Body of pancreas (tissue), 4 donors: ENCODE results near the gene G6PD. TPM values are rescaled to one million over a fixed set of nuclear protein-coding genes. Genes with fewer than 3 reads are reported as not detected.
"Not testable (repeated sequence)": the region's sequence is repeated elsewhere in the genome, so short reads cannot be mapped to it uniquely, and the experiment has no call there.

ENCODE experiments used
- ATAC-seq: fragments of 150-250 bp; one replicate; pipeline ENCODE4 v1.9.1; 2016
- DNase-seq, 4 donors: peaks; one replicate each; pipeline ENCODE4 v3.0.0-alpha.2; 2019
- H3K27ac ChIP-seq, 4 donors: fragments of 200-600 bp; sonication (generic); 1 replicate in 3 of 4; 2 replicates in 1 of 4; pipeline versions ENCODE4 v1.5.1 to v1.6.1; 2016 to 2019; ENCODE audit warnings: mild to moderate bottlenecking in 1 of 4, mixed read lengths in 1 of 4, moderate library complexity in 1 of 4
- H3K27me3 ChIP-seq, 2 donors: fragments of 200-600 bp; sonication (generic); one replicate each; pipeline ENCODE4 v1.6.0; 2016; ENCODE audit warnings: mild to moderate bottlenecking in 1 of 2
- H3K36me3 ChIP-seq, 2 donors: fragments of 200-600 bp; sonication (generic); replicated peaks in 1 of 2; 2 replicates each; pipeline ENCODE4 v1.5.1; 2016; ENCODE audit warnings: low read depth in 2 of 2; ENCODE audit not compliant: insufficient read depth in 1 of 2
- H3K4me1 ChIP-seq: fragments of 200-600 bp; sonication (generic); one replicate; pipeline ENCODE4 v1.6.0; 2016
- H3K4me3 ChIP-seq, 2 donors: fragments of 200-600 bp; sonication (generic); 1 replicate in 1 of 2; 2 replicates in 1 of 2; pipeline ENCODE4 v1.5.1; 2016 to 2019
- H3K9me3 ChIP-seq, 3 donors: fragments of 200-600 bp; sonication (generic); 1 replicate in 2 of 3; 2 replicates in 1 of 3; pipeline ENCODE4 v1.5.1; 2016
- CTCF ChIP-seq, 7 experiments: fragments of 450-650 bp in 4 of 7; fragments of 200-600 bp in 3 of 7; sonication (generic) in 3 of 7; IDR thresholded peaks; one replicate each; pipeline ENCODE4 v1.5.1; 2016 to 2019; ENCODE audit warnings: antibody characterized with exemption in 7 of 7
- POLR2A ChIP-seq, 3 donors: fragments of 450-650 bp; IDR thresholded peaks; one replicate each; pipeline ENCODE4 v1.6.1; 2016; ENCODE audit warnings: antibody characterized with exemption in 3 of 3, mild to moderate bottlenecking in 2 of 3
- WGBS, 2 donors: methylation state at CpG; one replicate each; pipeline ENCODE4 v1.1.5; 2017; 5-methylcytosine and 5-hydroxymethylcytosine counted together
- intact Hi-C: fragments of 100-400 bp; cut with DNase I; formaldehyde crosslinking; loops from one replicate; pipeline ENCODE4 v1.15.1; 2023
- total RNA-seq, 2 donors: library from RNA; depleted of rRNA; stranded (reverse); fragments of >200 nt; gene quantifications; one replicate each; pipeline ENCODE4 v1.1.0, GENCODE V29; 2016

The G6PD gene
- total RNA-seq, 2 donors from 2014 or later, result 7.6 to 16.1 TPM

GRCh38 chrX:154505734-154506133 lies 40.9 kb downstream of the G6PD start:
- intact Hi-C loops, result no loop called here
- Histone ChIP-seq H3K36me3 (no peaks in the 10 kb centered on the region), H3K27me3 (no peaks in the 10 kb centered on the region), H3K27ac (no peak overlapping the region), H3K4me1 (no peaks in the 10 kb centered on the region), H3K9me3 (no peaks in the 10 kb centered on the region), H3K4me3 (no peak overlapping the region)
- TF ChIP-seq POLR2A (IDR thresholded peaks at IDR 0.05) (no peak), CTCF (IDR thresholded peaks at IDR 0.05) (no peak)
- 89% methylated on average over 5 of the region's 12 CpGs; no CpG with 5 or more reads in 1 of the 2 donors for WGBS, 2 donors
- ATAC-seq (no peak), DNase-seq (no peak)

- WGBS, 2 donors, result 90 to 94% methylated on average over 3 of the region's 3 CpGs
- Histone ChIP-seq H3K9me3 (no peaks in the 10 kb centered on the region), H3K4me3 (no peak overlapping the region), H3K27me3 (no peaks in the 10 kb centered on the region), H3K27ac (no peak overlapping the region), H3K36me3 (no peaks in the 10 kb centered on the region), H3K4me1 (no peaks in the 10 kb centered on the region)
- DNase-seq (no peak), ATAC-seq (no peak)
- TF ChIP-seq CTCF (IDR thresholded peaks at IDR 0.05) (no peak), POLR2A (IDR thresholded peaks at IDR 0.05) (no peak)
- intact Hi-C loops, result no loop called here
These were observed 43.7 kb downstream of the G6PD start for GRCh38 chrX:154502989-154503388.

- DNase-seq (no peak), ATAC-seq (no peak)
- WGBS, 2 donors, result 95% methylated on average over 2 to 8 of the region's 8 CpGs
- Histone ChIP-seq H3K27me3 (no peaks in the 10 kb centered on the region), H3K4me3 (no peak overlapping the region), H3K27ac (no peak overlapping the region), H3K36me3 (no peaks in the 10 kb centered on the region), H3K4me1 (no peaks in the 10 kb centered on the region), H3K9me3 (no peaks in the 10 kb centered on the region)
- intact Hi-C loops, result no loop called here
- TF ChIP-seq POLR2A (IDR thresholded peaks at IDR 0.05) (no peak), CTCF (IDR thresholded peaks at IDR 0.05) (no peak)
These were observed 44.5 kb downstream of the G6PD start for GRCh38 chrX:154502098-154502497.

- H3K9me3 ChIP-seq, H3K4me3 ChIP-seq, intact Hi-C loops, ATAC-seq, H3K27me3 ChIP-seq, H3K4me1 ChIP-seq, H3K27ac ChIP-seq, DNase-seq, H3K36me3 ChIP-seq: not testable (repeated sequence)
- WGBS, 2 donors, result 86 to 88% methylated on average over 2 to 7 of the region's 7 CpGs
These were observed 45.2 kb downstream of the G6PD start for GRCh38 chrX:154501423-154501822.

- H3K4me3 ChIP-seq, H3K4me1 ChIP-seq, H3K27me3 ChIP-seq, H3K36me3 ChIP-seq, intact Hi-C loops, H3K9me3 ChIP-seq, ATAC-seq, H3K27ac ChIP-seq, DNase-seq: not testable (repeated sequence)
- 52 to 71% methylated on average over 3 to 4 of the region's 4 CpGs for WGBS, 2 donors
These were observed 50.0 kb downstream of the G6PD start for GRCh38 chrX:154496591-154497137.

- Histone ChIP-seq H3K27ac (no peak overlapping the region), H3K27me3 (no peaks in the 10 kb centered on the region), H3K4me3 (no peak overlapping the region), H3K4me1 (no peaks in the 10 kb centered on the region), H3K9me3 (no peaks in the 10 kb centered on the region), H3K36me3 (no peaks in the 10 kb centered on the region)
- intact Hi-C loops, result no loop called here
- ATAC-seq (no peak), DNase-seq (no peak)
- TF ChIP-seq POLR2A (IDR thresholded peaks at IDR 0.05) (no peak), CTCF (IDR thresholded peaks at IDR 0.05) (no peak)
- WGBS, 2 donors, result 63 to 72% methylated on average over 3 to 6 of the region's 6 CpGs
These were observed 51.1 kb downstream of the G6PD start for GRCh38 chrX:154495472-154495922.
